NCI-H82 treated with DMSO at 0.1 percent for 48 hours (cell line): Measurements from ENCODE around the gene TPGS2.

Experiments
- DNase-seq: peaks from one replicate; lab custom pipeline; 2025; ENCODE audit not compliant: unreplicated experiment; lab: John Stamatoyannopoulos, UW

The TPGS2 gene

GRCh38 chr18:36825526-36825925 is 3.3 kb downstream of the TPGS2 start:
- DNase-seq, result no peak

- no peak for DNase-seq
Measured at GRCh38 chr18:36821681-36822080, 7.1 kb downstream of the TPGS2 start.

GRCh38 chr18:36819621-36820020 is 9.2 kb downstream of the TPGS2 start:
- DNase-seq, result no peak

GRCh38 chr18:36818652-36819051 is 10.2 kb downstream of the TPGS2 start:
- DNase-seq, result no peak

- DNase-seq, result no peak
Measured at GRCh38 chr18:36817039-36817438, 11.8 kb downstream of the TPGS2 start.

GRCh38 chr18:36816096-36816495 is 12.7 kb downstream of the TPGS2 start:
- DNase-seq, result peak; percentile 1

- DNase-seq, result peak; percentile 16
Measured at GRCh38 chr18:36814994-36815393, 13.8 kb downstream of the TPGS2 start.

GRCh38 chr18:36813824-36814223 is 15.0 kb downstream of the TPGS2 start:
- no peak for DNase-seq

GRCh38 chr18:36813101-36813775 is 15.6 kb downstream of the TPGS2 start:
- DNase-seq, result no peak

GRCh38 chr18:36812678-36813077 is 16.1 kb downstream of the TPGS2 start:
- DNase-seq, result no peak

GRCh38 chr18:36811955-36812354 is 16.8 kb downstream of the TPGS2 start:
- no peak for DNase-seq

GRCh38 chr18:36811430-36811829 is 17.4 kb downstream of the TPGS2 start:
- DNase-seq, result no peak

GRCh38 chr18:36809590-36810381 is 19.0 kb downstream of the TPGS2 start:
- peak; percentile 5 for DNase-seq

- no peak for DNase-seq
Measured at GRCh38 chr18:36808681-36809080, 20.1 kb downstream of the TPGS2 start.

GRCh38 chr18:36805105-36805504 is 23.7 kb downstream of the TPGS2 start:
- DNase-seq, result no peak

GRCh38 chr18:36798738-36799473 is 29.9 kb downstream of the TPGS2 start:
- DNase-seq, result no peak

- no peak for DNase-seq
Measured at GRCh38 chr18:36792634-36793283, 36.0 kb downstream of the TPGS2 start.

GRCh38 chr18:36786686-36787085 is 42.1 kb downstream of the TPGS2 start:
- DNase-seq, result no peak

- peak; percentile 44 for DNase-seq
Measured at GRCh38 chr18:36783792-36784191, 45.0 kb downstream of the TPGS2 start.

- DNase-seq, result no peak
Measured at GRCh38 chr18:36782710-36783109, 46.1 kb downstream of the TPGS2 start.

GRCh38 chr18:36780748-36781147 is 48.1 kb downstream of the TPGS2 start:
- no peak for DNase-seq
